ENCODE data around the gene WDR31.

Gene WDR31

GRCh38 chr9:113345671-113346070, 5.6 kb upstream of the WDR31 start:
- no peak overlapping the region for H3K27ac ChIP-seq (ENCODE audit: extremely low read depth, low read depth, low read length)
- peaks cover 7% of the 10 kb centered on the region; the same call in 1 of the 2 replicates for H3K4me1 ChIP-seq (ENCODE audit: control insufficient read depth, insufficient read depth, low read length)
- no peaks in the 10 kb centered on the region for H3K9me3 ChIP-seq (ENCODE audit: control insufficient read depth, insufficient read depth, low read depth, low read length)
- CTCF ChIA-PET, result no interaction called here
- H3K4me3 ChIP-seq (ENCODE audit: low read depth, low read length), result no peak overlapping the region
- no peak for TF ChIP-seq ZBTB11 (tag by site-specific recombination; conservative IDR thresholded peaks at IDR 0.05; ENCODE audit: low read depth)
- TF ChIP-seq TSHZ1 (tag by site-specific recombination; IDR thresholded peaks at IDR 0.05; ENCODE audit: borderline replicate concordance), result no peak
- TF ChIP-seq ZNF48 (tag by site-specific recombination; IDR thresholded peaks at IDR 0.05), result no peak
- no peak for TF ChIP-seq PRDM4 (tag by site-specific recombination; IDR thresholded peaks at IDR 0.05)
- TF ChIP-seq MZF1 (tag by site-specific recombination; IDR thresholded peaks at IDR 0.05; ENCODE audit: borderline replicate concordance), result no peak
- no peak for TF ChIP-seq ZNF10 (tag by site-specific recombination; IDR thresholded peaks at IDR 0.05)
- TF ChIP-seq ZNF513 (tag by site-specific recombination; IDR thresholded peaks at IDR 0.05), result no peak
- TF ChIP-seq ZNF174 (tag by site-specific recombination; IDR thresholded peaks at IDR 0.05), result no peak
- no peak for TF ChIP-seq ZBTB48 (tag by site-specific recombination; IDR thresholded peaks at IDR 0.05)
- TF ChIP-seq FEZF1 (tag by site-specific recombination; IDR thresholded peaks at IDR 0.05), result no peak
- no peak for TF ChIP-seq HIC1 (tag by site-specific recombination; IDR thresholded peaks at IDR 0.05)
- no peak for TF ChIP-seq ZNF521 (tag by site-specific recombination; IDR thresholded peaks at IDR 0.05)
- TF ChIP-seq ZIC2 (tag by site-specific recombination; IDR thresholded peaks at IDR 0.05), result no peak
- TF ChIP-seq SCRT1 (tag by site-specific recombination; IDR thresholded peaks at IDR 0.05; ENCODE audit: borderline replicate concordance), result no peak
- no peak for TF ChIP-seq ZNF169 (tag by site-specific recombination; IDR thresholded peaks at IDR 0.05)
- TF ChIP-seq ZNF843 (tag by site-specific recombination; IDR thresholded peaks at IDR 0.05), result no peak
- POLR2A ChIA-PET, result no interaction called here
- no peaks in the 10 kb centered on the region for H3K36me3 ChIP-seq (ENCODE audit: control insufficient read depth in 2 of 2, insufficient read depth in 1 of 2, low read length in 2 of 2)

All from HEK293 (cell line).